HG03135 (cell line): ENCODE data around the gene SOD3.

Source experiments
- ATAC-seq: cut with Tn5 transposase; IDR thresholded peaks from one replicate; pipeline ENCODE4 v1.9.1; 2021; ENCODE audit warnings: mild to moderate bottlenecking, moderate library complexity; ENCODE audit not compliant: unreplicated experiment

The SOD3 gene

DNA sequence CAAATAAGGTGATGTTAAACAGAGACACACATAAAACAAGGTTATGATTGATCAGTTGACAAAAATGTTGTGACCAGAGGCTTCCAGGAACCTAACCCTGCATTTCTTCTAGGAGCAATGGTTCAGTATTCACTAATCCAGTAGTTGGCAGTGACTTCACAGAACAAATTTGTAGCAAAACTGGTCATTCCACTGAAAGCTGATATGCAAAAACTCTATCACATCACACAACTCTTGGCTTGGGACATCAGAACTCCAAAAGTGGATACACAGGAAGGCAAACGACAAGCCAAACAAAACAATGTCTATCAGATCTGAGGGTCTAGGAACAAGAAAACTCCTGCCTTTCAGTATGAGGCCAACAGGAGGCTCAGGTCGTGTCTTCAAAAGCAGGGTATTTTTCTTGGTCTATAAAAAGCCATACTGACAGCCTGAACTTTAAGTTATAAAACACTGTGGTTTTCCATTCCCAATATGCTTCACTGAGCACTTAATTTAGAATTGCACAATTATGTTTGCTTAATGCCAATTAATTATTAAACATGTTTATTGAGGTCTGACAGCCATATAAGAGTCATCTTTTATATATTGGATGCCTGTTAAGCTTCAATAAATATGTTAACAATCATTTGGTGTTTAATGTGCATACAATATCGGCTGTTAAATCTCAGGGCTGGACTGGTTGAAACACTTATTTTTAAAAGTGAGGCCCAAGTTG is 45.6 kb downstream of the SOD3 start:
- ATAC-seq = no peak

DNA sequence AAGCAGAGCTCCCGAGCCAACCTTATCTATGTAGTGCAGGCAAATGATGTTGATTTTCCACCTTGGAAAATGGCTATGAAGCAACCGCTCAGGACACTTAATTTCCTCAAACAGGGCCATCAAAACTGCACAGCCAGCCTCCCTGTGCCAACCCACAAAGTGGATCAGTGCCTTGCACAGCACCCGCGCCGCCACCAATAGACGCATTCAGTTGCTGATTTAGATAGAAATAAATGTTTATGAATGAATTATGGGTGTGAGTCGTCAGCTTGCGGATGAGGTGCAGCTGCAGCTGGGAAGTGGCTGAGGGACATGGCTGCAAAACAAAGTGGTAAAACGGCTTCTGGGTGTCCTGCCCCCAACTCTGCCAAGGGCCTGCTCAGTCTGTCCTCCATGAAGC is 47.0 kb downstream of the SOD3 start:
- no peak for ATAC-seq

DNA sequence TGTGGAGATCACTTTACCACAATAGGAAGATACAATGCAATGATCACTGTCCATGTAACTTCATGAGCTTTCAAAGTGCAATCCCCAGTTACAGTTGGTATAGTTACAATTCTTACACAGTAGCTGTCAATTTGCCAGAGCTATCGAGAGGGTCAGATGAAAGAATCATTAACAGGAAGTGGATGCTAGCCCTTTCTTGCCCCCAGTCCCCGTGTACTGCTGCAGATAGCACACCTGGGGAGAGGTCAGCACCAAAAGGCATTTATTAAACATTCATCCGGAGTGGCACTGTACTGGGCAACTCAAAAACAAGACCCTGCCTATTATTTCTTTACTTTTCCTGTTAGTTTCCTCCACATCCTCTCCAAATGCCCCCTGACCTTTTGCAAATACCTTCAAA is 47.7 kb downstream of the SOD3 start:
- no peak for ATAC-seq

DNA sequence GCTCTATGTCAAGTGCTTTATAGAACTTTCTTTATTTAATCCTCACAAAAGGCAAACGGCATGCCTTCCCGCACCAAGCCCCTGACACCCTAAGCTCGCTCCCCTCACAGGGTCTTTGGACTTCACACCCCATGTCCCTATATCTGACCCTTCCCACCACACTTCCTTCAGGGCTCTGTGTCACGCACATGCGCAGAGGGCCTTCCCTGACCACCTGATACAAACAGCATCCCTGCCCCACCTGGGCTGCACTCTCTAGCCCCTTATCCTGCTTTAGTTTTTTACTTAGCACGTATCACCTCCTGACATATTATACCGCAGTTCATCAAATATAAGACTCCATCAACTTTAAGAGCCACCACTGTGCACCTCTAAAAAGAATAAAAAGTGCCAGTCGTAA is 49.8 kb downstream of the SOD3 start:
- ATAC-seq = no peak

DNA sequence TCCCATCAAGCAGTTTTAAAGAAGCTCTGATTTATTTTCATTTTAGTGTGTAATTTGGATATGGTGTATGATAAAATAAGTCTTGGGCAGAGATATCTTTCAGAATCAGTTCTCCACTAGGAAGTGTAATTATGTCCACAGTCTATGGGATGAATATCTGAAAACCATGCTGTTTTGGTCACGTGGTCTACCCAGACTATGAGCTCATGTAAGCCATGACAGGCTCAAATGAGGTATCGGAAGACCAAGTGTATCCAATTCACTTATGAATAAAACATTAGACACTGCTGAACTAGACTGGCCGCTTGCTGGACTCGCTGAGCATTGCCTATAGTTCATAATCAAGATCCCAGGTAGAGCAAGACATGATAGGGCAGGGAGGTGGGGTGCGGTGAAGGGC is 50.5 kb downstream of the SOD3 start:
- ATAC-seq = no peak

DNA sequence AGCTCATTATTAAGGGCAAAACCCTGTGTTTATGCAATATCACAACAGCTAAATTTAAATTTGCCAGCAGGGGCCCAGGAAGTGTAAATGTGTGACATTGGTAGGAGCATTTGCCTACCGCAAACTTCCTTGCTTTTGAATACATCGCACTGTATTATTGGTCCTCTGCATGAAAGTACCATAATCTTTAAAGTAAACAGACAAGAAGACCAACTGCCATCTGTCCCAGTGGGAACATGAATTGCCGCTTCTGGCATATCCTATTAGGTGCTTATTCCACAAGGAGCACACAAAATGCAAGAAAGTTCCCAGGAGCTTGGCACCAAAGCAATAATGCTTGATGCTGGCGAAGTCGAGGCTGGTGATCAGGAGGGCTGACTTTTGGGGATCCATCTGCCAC is 51.3 kb downstream of the SOD3 start:
- ATAC-seq = no peak

DNA sequence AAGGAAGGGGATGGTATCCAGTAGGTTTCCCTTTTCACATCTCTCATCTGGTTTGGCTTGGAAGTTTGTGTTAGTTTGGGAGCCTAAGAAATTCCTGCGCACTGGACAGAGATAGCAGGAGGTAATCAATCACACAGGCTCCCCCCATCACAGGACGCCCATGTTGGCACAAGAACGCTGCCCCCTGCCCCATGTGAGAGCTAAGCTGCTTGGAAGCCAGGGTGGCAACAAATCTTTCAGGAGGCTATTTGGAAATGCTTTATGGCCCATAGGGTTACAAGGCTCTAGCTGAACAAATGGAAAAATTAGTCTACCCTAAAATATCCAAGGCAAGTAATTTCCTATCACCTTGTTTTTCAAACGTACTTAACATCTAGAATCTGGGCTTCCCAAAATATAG is 54.0 kb downstream of the SOD3 start:
- ATAC-seq = no peak

DNA sequence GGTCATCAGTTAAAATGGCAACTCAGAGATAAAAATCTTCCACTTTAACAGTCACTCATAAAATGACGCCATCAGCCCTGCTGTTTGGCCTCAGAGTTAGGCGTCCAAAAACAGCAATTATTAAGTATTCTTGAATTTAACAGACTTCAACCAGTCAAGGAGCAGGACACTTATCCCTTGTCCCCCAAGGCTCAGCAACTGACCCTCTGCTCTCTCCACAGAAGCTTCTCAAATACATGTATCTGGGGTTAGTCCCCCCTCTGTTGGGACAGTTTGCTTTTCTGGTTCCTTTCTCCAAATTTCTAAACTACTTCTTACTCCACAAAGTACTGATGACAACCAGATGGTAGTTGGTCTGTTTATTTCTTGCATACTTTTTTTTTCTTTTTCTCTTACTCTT is 54.4 kb downstream of the SOD3 start:
- no peak for ATAC-seq
